Hepatocyte (in vitro differentiated cells): ENCODE results near the gene ETV6. TPM values are rescaled to one million over a fixed set of nuclear protein-coding genes. Genes with fewer than 3 reads are reported as not detected.

Source experiments
- DNase-seq: peaks from one replicate; pipeline ENCODE4 v3.0.0-alpha.2; 2016; ENCODE audit warnings: low spot score
- H2AFZ ChIP-seq: fragments of 200-600 bp; sonication (generic); 2 replicates; pipeline ENCODE4 v1.6.0; 2016; ENCODE audit warnings: antibody characterized with exemption, mild to moderate bottlenecking
- H3K27ac ChIP-seq: fragments of 200-600 bp; sonication (generic); 2 replicates; pipeline ENCODE4 v1.5.1; 2016; ENCODE audit warnings: mild to moderate bottlenecking
- H3K27me3 ChIP-seq: fragments of 200-600 bp; sonication (generic); 2 replicates; pipeline ENCODE4 v1.6.1; 2016
- H3K36me3 ChIP-seq: fragments of 200-600 bp; sonication (generic); replicated peaks from 2 replicates; pipeline ENCODE4 v1.5.1; 2016; ENCODE audit warnings: low read depth; ENCODE audit not compliant: insufficient read depth
- H3K4me1 ChIP-seq: fragments of 200-600 bp; sonication (generic); 2 replicates; pipeline ENCODE4 v1.5.1; 2016; ENCODE audit warnings: mild to moderate bottlenecking, moderate library complexity; ENCODE audit not compliant: insufficient read depth
- H3K4me2 ChIP-seq: fragments of 200-600 bp; sonication (generic); 2 replicates; pipeline ENCODE4 v1.6.0; 2016
- H3K4me3 ChIP-seq: fragments of 200-600 bp; sonication (generic); 2 replicates; pipeline ENCODE4 v1.5.1; 2016; ENCODE audit warnings: mild to moderate bottlenecking
- H3K79me2 ChIP-seq: fragments of 200-600 bp; sonication (generic); 2 replicates; pipeline ENCODE4 v1.6.0; 2017; ENCODE audit warnings: mild to moderate bottlenecking
- H3K9me2 ChIP-seq: fragments of 200-600 bp; sonication (generic); replicated peaks from 2 replicates; pipeline ENCODE4 v1.6.0; 2017; ENCODE audit warnings: mild to moderate bottlenecking; ENCODE audit not compliant: insufficient read depth
- H3K9me3 ChIP-seq: fragments of 200-600 bp; sonication (generic); 2 replicates; pipeline ENCODE4 v1.5.1; 2016; ENCODE audit warnings: low read depth, mild to moderate bottlenecking
- H4K20me1 ChIP-seq: fragments of 200-600 bp; sonication (generic); 2 replicates; pipeline ENCODE4 v1.6.0; 2016; ENCODE audit warnings: mild to moderate bottlenecking; ENCODE audit not compliant: insufficient read depth, poor library complexity, severe bottlenecking
- EZH2 ChIP-seq: fragments of 200-600 bp; sonication (generic); IDR thresholded peaks from 2 replicates; pipeline ENCODE4 v1.6.1; 2016; ENCODE audit warnings: antibody characterized with exemption, mild to moderate bottlenecking, borderline replicate concordance
- EZH2phosphoT487 ChIP-seq: fragments of 200-600 bp; sonication (generic); IDR thresholded peaks from one replicate; pipeline ENCODE4 v1.6.1; 2018; ENCODE audit warnings: antibody characterized with exemption, mild to moderate bottlenecking, low read depth, moderate library complexity; ENCODE audit not compliant: unreplicated experiment, severe bottlenecking
- WGBS: methylation state at CpG from one replicate; pipeline ENCODE4 v1.1.6; 2016; ENCODE audit warnings: low lambda C conversion rate; ENCODE audit errors: missing lambda C conversion rate; 5-methylcytosine and 5-hydroxymethylcytosine counted together
- polyA plus RNA-seq: library from polyadenylated mRNA; unstranded; fragments of >200 nt; fragmentation: Nextera tagmentation; extraction: Ambion mirVana; gene quantifications from 2 replicates; pipeline ENCODE4 v1.2.1, GENCODE V29; 2016
- total RNA-seq: library from RNA; depleted of rRNA; stranded (reverse); fragments of >200 nt; gene quantifications from 2 replicates; pipeline ENCODE4 v1.2.3, GENCODE V29; 2014
- TF ChIP-seq, protein P1 (sequence below): fragments of 200-600 bp; sonication (generic); IDR thresholded peaks from 2 replicates; pipeline ENCODE4 v1.5.1; 2016; ENCODE audit warnings: antibody characterized with exemption, mild to moderate bottlenecking; ENCODE audit not compliant: poor library complexity

Gene ETV6
- total and polyA plus RNA-seq, 2 experiments from 2014 or later: 8.0 to 9.7 TPM

GRCh38 chr12:11774821-11775220 lies 125.3 kb downstream of the ETV6 start:
- no peak for TF ChIP-seq EZH2phosphoT487
- TF ChIP-seq EZH2: no peak
- TF ChIP-seq, protein P1, sequence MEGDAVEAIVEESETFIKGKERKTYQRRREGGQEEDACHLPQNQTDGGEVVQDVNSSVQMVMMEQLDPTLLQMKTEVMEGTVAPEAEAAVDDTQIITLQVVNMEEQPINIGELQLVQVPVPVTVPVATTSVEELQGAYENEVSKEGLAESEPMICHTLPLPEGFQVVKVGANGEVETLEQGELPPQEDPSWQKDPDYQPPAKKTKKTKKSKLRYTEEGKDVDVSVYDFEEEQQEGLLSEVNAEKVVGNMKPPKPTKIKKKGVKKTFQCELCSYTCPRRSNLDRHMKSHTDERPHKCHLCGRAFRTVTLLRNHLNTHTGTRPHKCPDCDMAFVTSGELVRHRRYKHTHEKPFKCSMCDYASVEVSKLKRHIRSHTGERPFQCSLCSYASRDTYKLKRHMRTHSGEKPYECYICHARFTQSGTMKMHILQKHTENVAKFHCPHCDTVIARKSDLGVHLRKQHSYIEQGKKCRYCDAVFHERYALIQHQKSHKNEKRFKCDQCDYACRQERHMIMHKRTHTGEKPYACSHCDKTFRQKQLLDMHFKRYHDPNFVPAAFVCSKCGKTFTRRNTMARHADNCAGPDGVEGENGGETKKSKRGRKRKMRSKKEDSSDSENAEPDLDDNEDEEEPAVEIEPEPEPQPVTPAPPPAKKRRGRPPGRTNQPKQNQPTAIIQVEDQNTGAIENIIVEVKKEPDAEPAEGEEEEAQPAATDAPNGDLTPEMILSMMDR: no peak
- Histone ChIP-seq H3K4me1 (peaks cover 28% of the 10 kb centered on the region), H3K79me2 (peaks cover 28% of the 10 kb centered on the region), H2AFZ (no peak overlapping the region), H3K9me2 (no peaks in the 10 kb centered on the region), H3K4me2 (no peak overlapping the region), H4K20me1 (no peaks in the 10 kb centered on the region), H3K36me3 (no peaks in the 10 kb centered on the region), H3K9me3 (no peaks in the 10 kb centered on the region), H3K27ac (no peak overlapping the region), H3K27me3 (no peaks in the 10 kb centered on the region), H3K4me3 (no peak overlapping the region)
- no peak for DNase-seq
- WGBS: 88% methylated on average over 6 of the region's 6 CpGs

- Histone ChIP-seq H3K4me1 (peaks cover 28% of the 10 kb centered on the region), H4K20me1 (no peaks in the 10 kb centered on the region), H3K9me3 (no peaks in the 10 kb centered on the region), H3K27ac (no peak overlapping the region), H3K4me2 (no peak overlapping the region), H3K36me3 (no peaks in the 10 kb centered on the region), H3K79me2 (peaks cover 34% of the 10 kb centered on the region), H3K4me3 (no peak overlapping the region), H3K27me3 (no peaks in the 10 kb centered on the region), H3K9me2 (no peaks in the 10 kb centered on the region), H2AFZ (no peak overlapping the region)
- 95% methylated on average over 3 of the region's 3 CpGs for WGBS
- no peak for DNase-seq
- TF ChIP-seq EZH2: no peak
These were observed 126.8 kb downstream of the ETV6 start for GRCh38 chr12:11776316-11776715.

DNA sequence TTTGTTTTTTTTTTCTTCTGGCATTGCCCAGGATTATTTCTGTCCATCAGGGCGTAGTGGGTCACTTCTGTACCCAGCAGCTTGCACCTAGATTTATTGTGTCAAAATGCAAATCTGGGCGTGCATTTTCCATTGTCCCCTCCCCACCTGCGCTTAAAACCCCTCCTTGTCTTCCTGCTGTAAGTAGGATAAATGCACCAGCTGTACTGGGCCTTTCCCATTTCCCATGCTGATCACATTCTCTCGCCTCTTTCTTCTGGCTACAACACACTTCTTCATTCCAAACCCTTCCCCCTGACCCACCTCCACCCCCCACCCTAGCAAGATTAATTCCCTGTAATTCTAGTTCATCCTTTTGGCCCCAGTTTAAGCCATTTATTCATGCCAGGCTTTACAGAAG lies 128.0 kb downstream of the ETV6 start:
- Histone ChIP-seq H3K4me2 (no peak overlapping the region), H3K27me3 (no peaks in the 10 kb centered on the region), H3K27ac (no peak overlapping the region), H4K20me1 (no peaks in the 10 kb centered on the region), H3K9me3 (no peaks in the 10 kb centered on the region), H3K4me1 (peaks cover 28% of the 10 kb centered on the region), H3K36me3 (no peaks in the 10 kb centered on the region), H3K9me2 (no peaks in the 10 kb centered on the region), H3K79me2 (peaks cover 37% of the 10 kb centered on the region), H3K4me3 (no peak overlapping the region), H2AFZ (no peak overlapping the region)
- DNase-seq: no peak
- 97% methylated on average over 4 of the region's 4 CpGs for WGBS
- TF ChIP-seq EZH2: no peak
- TF ChIP-seq, protein P1: no peak
- no peak for TF ChIP-seq EZH2phosphoT487

GRCh38 chr12:11777962-11778361 lies 128.5 kb downstream of the ETV6 start:
- Histone ChIP-seq H3K9me3 (no peaks in the 10 kb centered on the region), H2AFZ (no peak overlapping the region), H3K36me3 (no peaks in the 10 kb centered on the region), H3K4me2 (no peak overlapping the region), H3K4me3 (no peak overlapping the region), H3K9me2 (no peaks in the 10 kb centered on the region), H3K4me1 (peaks cover 28% of the 10 kb centered on the region), H3K27ac (no peak overlapping the region), H3K27me3 (no peaks in the 10 kb centered on the region), H4K20me1 (no peaks in the 10 kb centered on the region), H3K79me2 (peaks cover 42% of the 10 kb centered on the region)
- no peak for TF ChIP-seq EZH2phosphoT487
- no peak for TF ChIP-seq EZH2
- TF ChIP-seq, protein P1: no peak
- WGBS: 85% methylated on average over 12 of the region's 12 CpGs
- no peak for DNase-seq
